HFF-Myc (cell line): Measurements from ENCODE around the gene UPB1.

Experiments
- DNase-seq: peaks from one replicate; pipeline ENCODE4 v3.0.0-alpha.2; 2011; ENCODE audit warnings: low read depth; ENCODE audit errors: extremely low read depth
- H3K4me3 ChIP-seq: replicated peaks from 2 replicates; pipeline ENCODE4 v1.5.1; 2011; ENCODE audit warnings: low read depth, mild to moderate bottlenecking, control low read depth, low read length
- CTCF ChIP-seq: IDR thresholded peaks from 2 replicates; pipeline ENCODE4 v1.5.1; 2012; ENCODE audit warnings: mild to moderate bottlenecking, low read depth, low read length, control low read depth; ENCODE audit errors: missing control alignments

UPB1 gene

GRCh38 chr22:24474649-24475255, 20.4 kb upstream of the UPB1 start:
- H3K4me3 ChIP-seq, result no peak overlapping the region
- TF ChIP-seq CTCF, result no peak
- DNase-seq, result no peak

GRCh38 chr22:24481641-24482040, 13.5 kb upstream of the UPB1 start:
- no peak overlapping the region for H3K4me3 ChIP-seq
- TF ChIP-seq CTCF, result no peak
- DNase-seq, result no peak

- DNase-seq, result no peak
- TF ChIP-seq CTCF, result no peak
- no peak overlapping the region for H3K4me3 ChIP-seq
Measured at GRCh38 chr22:24482575-24482974, 12.6 kb upstream of the UPB1 start.

- no peak for DNase-seq
- no peak for TF ChIP-seq CTCF
- H3K4me3 ChIP-seq, result no peak overlapping the region
Measured at GRCh38 chr22:24482998-24483397, 12.1 kb upstream of the UPB1 start.

- TF ChIP-seq CTCF, result no peak
- no peak for DNase-seq
- no peak overlapping the region for H3K4me3 ChIP-seq
Measured at GRCh38 chr22:24483976-24484545, 11.1 kb upstream of the UPB1 start.

- no peak for DNase-seq
- H3K4me3 ChIP-seq, result no peak overlapping the region
- no peak for TF ChIP-seq CTCF
Measured at GRCh38 chr22:24485170-24485569, 10.0 kb upstream of the UPB1 start.

GRCh38 chr22:24485608-24486007, 9.5 kb upstream of the UPB1 start:
- TF ChIP-seq CTCF, result no peak
- DNase-seq, result no peak

More at GRCh38 chr22:24485608-24486007, 9.5 kb upstream of the UPB1 start:
- H3K4me3 ChIP-seq, result no peak overlapping the region
